Kidney (tissue), 14 donors: ENCODE data around the gene C1QTNF12. TPM values are rescaled to one million over a fixed set of nuclear protein-coding genes. Genes with fewer than 3 reads are reported as not detected.

Experiments
- DNase-seq, 5 donors: peaks; one replicate each; pipeline ENCODE4 v3.0.0-alpha.2; 2013 to 2020
- FAIRE-seq: peaks from 2 replicates; lab custom pipeline; 2012; peaks lifted over from hg19 to GRCh38; lab: Jason Lieb, UNC
- H3K27ac ChIP-seq, 2 donors: one replicate each; pipeline ENCODE4 v1.7.0; 2013; ENCODE audit warnings: low read depth in 2 of 2, low read length in 2 of 2, inconsistent platforms in 1 of 2
- H3K27me3 ChIP-seq: one replicate; pipeline ENCODE4 v1.7.1; 2013; ENCODE audit warnings: low read length, inconsistent platforms; ENCODE audit not compliant: control insufficient read depth, insufficient read depth
- H3K36me3 ChIP-seq, 3 donors: one replicate each; pipeline versions ENCODE4 v1.7.0 to v1.7.1; 2013; ENCODE audit warnings: low read length in 3 of 3, control low read depth in 1 of 3, inconsistent platforms in 1 of 3; ENCODE audit not compliant: insufficient read depth in 3 of 3, control insufficient read depth in 2 of 3
- H3K4me1 ChIP-seq, 3 donors: one replicate each; pipeline versions ENCODE4 v1.7.0 to v1.7.1; 2013; ENCODE audit warnings: low read length in 3 of 3, inconsistent platforms in 1 of 3, low read depth in 1 of 3; ENCODE audit not compliant: control insufficient read depth in 2 of 3, insufficient read depth in 2 of 3
- H3K4me3 ChIP-seq, 3 donors: one replicate each; pipeline versions ENCODE4 v1.7.0 to v1.8.1; 2013; ENCODE audit warnings: low read length in 3 of 3, control low read depth in 1 of 3, inconsistent platforms in 1 of 3
- H3K9ac ChIP-seq, 3 donors: one replicate each; pipeline versions ENCODE4 v1.7.0 to v1.7.1; 2013; ENCODE audit warnings: low read length in 3 of 3, control low read depth in 1 of 3, inconsistent platforms in 1 of 3
- H3K9me3 ChIP-seq, 3 donors: one replicate each; pipeline versions ENCODE4 v1.7.0 to v1.7.1; 2013; ENCODE audit warnings: low read length in 3 of 3, control low read depth in 1 of 3, inconsistent platforms in 1 of 3; ENCODE audit not compliant: control insufficient read depth in 2 of 3, insufficient read depth in 1 of 3
- intact Hi-C: fragments of 100-400 bp; cut with DNase I; formaldehyde crosslinking; loops from one replicate; pipeline ENCODE4 v1.11.1; 2022
- polyA plus RNA-seq: library from polyadenylated mRNA; stranded (reverse); fragments of 350-450 nt; fragmentation: Illumina TruSeq; extraction: RNeasy Lipid Tissue Mini Kit (QIAGEN cat#74804); gene quantifications from one replicate; pipeline ENCODE4 v1.2.3, GENCODE V29; 2014; ENCODE audit warnings: low read depth, low replicate concordance; ENCODE audit not compliant: insufficient read depth
- total RNA-seq: library from RNA; stranded (reverse); fragmentation: NEBNext Ultra II Directional; extraction: Animal tissue kit (Norgen Biotek cat#: 25700); gene quantifications from one replicate; pipeline ENCODE4 v1.2.1, GENCODE V29; 2021
- TF ChIP-seq, protein P1 (sequence below): IDR thresholded peaks from 3 replicates; pipeline ENCODE4 v1.5.1; 2012; ENCODE audit warnings: mild to moderate bottlenecking, moderate library complexity, borderline replicate concordance; ENCODE audit not compliant: insufficient read depth; ENCODE audit errors: extremely low read depth
- donor health status: control.
- donor health status: control.
- donor health status: control.
- donor health status: control.
- donor health status: control.
- donor health status: DM: yes; HTN: yes; CAD: no.
- donor health status: Normal renal cell carcinoma (clear cell type).

Gene C1QTNF12
- total and polyA plus RNA-seq, 2 donors from 2014 or later: 3.1 to 9.9 TPM

- no peak for DNase-seq
- Histone ChIP-seq H3K27me3 (no peaks in the 10 kb centered on the region), H3K27ac (no peak overlapping the region), H3K9me3 (no peaks in the 10 kb centered on the region), H3K9ac (no peak overlapping the region), H3K4me1 (peaks cover 0 to 5% (median 0%) of the 10 kb centered on the region in 3 donors), H3K4me3 (no peak overlapping the region), H3K36me3 (no peaks in the 10 kb centered on the region)
- TF ChIP-seq, protein P1, sequence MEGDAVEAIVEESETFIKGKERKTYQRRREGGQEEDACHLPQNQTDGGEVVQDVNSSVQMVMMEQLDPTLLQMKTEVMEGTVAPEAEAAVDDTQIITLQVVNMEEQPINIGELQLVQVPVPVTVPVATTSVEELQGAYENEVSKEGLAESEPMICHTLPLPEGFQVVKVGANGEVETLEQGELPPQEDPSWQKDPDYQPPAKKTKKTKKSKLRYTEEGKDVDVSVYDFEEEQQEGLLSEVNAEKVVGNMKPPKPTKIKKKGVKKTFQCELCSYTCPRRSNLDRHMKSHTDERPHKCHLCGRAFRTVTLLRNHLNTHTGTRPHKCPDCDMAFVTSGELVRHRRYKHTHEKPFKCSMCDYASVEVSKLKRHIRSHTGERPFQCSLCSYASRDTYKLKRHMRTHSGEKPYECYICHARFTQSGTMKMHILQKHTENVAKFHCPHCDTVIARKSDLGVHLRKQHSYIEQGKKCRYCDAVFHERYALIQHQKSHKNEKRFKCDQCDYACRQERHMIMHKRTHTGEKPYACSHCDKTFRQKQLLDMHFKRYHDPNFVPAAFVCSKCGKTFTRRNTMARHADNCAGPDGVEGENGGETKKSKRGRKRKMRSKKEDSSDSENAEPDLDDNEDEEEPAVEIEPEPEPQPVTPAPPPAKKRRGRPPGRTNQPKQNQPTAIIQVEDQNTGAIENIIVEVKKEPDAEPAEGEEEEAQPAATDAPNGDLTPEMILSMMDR: no peak
- intact Hi-C loops: loop anchor here (10.0 kb wide), 1 partner anchor 170 kb away; no protein-coding TSS in a partner anchor
- FAIRE-seq: no peak
Observed at GRCh38 chr1:1294250-1294890, 47.8 kb upstream of the C1QTNF12 start.

- Histone ChIP-seq H3K4me3 (no peak overlapping the region), H3K36me3 (no peaks in the 10 kb centered on the region), H3K9me3 (no peaks in the 10 kb centered on the region), H3K9ac (no peak overlapping the region), H3K27me3 (no peaks in the 10 kb centered on the region), H3K27ac (no peak overlapping the region), H3K4me1 (peaks cover 0 to 5% (median 0%) of the 10 kb centered on the region in 3 donors)
- FAIRE-seq: no peak
- TF ChIP-seq, protein P1: no peak
- DNase-seq: peak in 2 of 5 donors; percentile 48 to 78
- intact Hi-C loops: loop anchor here (10.0 kb wide), 1 partner anchor 169 kb away; no protein-coding TSS in a partner anchor
Observed at GRCh38 chr1:1293263-1294249, 47.0 kb upstream of the C1QTNF12 start.

GRCh38 chr1:1292851-1293250 is 46.3 kb upstream of the C1QTNF12 start:
- Histone ChIP-seq H3K27ac (no peak overlapping the region), H3K4me3 (no peak overlapping the region), H3K4me1 (peaks cover 0 to 5% (median 0%) of the 10 kb centered on the region in 3 donors), H3K9ac (no peak overlapping the region), H3K9me3 (no peaks in the 10 kb centered on the region), H3K27me3 (no peaks in the 10 kb centered on the region), H3K36me3 (no peaks in the 10 kb centered on the region)
- DNase-seq (no peak), FAIRE-seq (no peak)
- intact Hi-C loops: loop anchor here (10.0 kb wide), 1 partner anchor 168 kb away; no protein-coding TSS in a partner anchor
- TF ChIP-seq, protein P1: no peak
